Lower leg skin (tissue), 3 donors: Measurements from ENCODE around the gene NQO1.
"Not testable (repeated sequence)": the region's sequence is repeated elsewhere in the genome, so short reads cannot be mapped to it uniquely, and the experiment has no call there.

Experiments used
- POLR2A ChIP-seq, 2 donors: fragments of 450-650 bp; IDR thresholded peaks; one replicate each; pipeline ENCODE4 v1.6.1; 2016 to 2017; ENCODE audit warnings: antibody characterized with exemption in 2 of 2, mild to moderate bottlenecking in 1 of 2, moderate library complexity in 1 of 2
- TF ChIP-seq, protein P1 (sequence below), 3 donors: fragments of 450-650 bp; IDR thresholded peaks; one replicate each; pipeline ENCODE4 v1.5.1; 2016; ENCODE audit warnings: antibody characterized with exemption in 3 of 3, mild to moderate bottlenecking in 3 of 3, moderate library complexity in 2 of 3

DNA sequence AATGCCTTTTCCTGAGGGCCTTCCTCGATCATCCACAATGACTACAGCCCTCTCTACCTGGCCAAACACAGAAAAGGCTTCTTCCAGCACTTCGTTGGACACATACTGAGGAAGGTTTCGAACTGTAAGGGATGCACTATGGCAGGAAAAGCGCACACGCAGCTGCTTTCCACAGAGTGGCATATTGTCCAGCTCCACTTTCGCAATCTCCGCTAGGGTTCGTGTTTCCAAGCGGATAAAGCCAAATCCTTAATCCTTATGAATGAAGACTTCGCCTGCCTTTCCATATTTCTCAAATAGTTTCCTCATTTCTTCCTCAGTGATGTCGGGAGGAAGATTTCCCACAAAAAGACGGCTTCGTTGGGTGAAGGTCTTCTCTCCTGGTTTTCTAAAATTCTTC is 31.0 kb upstream of the NQO1 start:
- TF ChIP-seq, protein P1, sequence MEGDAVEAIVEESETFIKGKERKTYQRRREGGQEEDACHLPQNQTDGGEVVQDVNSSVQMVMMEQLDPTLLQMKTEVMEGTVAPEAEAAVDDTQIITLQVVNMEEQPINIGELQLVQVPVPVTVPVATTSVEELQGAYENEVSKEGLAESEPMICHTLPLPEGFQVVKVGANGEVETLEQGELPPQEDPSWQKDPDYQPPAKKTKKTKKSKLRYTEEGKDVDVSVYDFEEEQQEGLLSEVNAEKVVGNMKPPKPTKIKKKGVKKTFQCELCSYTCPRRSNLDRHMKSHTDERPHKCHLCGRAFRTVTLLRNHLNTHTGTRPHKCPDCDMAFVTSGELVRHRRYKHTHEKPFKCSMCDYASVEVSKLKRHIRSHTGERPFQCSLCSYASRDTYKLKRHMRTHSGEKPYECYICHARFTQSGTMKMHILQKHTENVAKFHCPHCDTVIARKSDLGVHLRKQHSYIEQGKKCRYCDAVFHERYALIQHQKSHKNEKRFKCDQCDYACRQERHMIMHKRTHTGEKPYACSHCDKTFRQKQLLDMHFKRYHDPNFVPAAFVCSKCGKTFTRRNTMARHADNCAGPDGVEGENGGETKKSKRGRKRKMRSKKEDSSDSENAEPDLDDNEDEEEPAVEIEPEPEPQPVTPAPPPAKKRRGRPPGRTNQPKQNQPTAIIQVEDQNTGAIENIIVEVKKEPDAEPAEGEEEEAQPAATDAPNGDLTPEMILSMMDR (IDR thresholded peaks at IDR 0.05) = not testable (repeated sequence)
- not testable (repeated sequence) for TF ChIP-seq POLR2A (IDR thresholded peaks at IDR 0.05)
